Measurements from ENCODE around the gene VWA1.

The VWA1 gene

DNA sequence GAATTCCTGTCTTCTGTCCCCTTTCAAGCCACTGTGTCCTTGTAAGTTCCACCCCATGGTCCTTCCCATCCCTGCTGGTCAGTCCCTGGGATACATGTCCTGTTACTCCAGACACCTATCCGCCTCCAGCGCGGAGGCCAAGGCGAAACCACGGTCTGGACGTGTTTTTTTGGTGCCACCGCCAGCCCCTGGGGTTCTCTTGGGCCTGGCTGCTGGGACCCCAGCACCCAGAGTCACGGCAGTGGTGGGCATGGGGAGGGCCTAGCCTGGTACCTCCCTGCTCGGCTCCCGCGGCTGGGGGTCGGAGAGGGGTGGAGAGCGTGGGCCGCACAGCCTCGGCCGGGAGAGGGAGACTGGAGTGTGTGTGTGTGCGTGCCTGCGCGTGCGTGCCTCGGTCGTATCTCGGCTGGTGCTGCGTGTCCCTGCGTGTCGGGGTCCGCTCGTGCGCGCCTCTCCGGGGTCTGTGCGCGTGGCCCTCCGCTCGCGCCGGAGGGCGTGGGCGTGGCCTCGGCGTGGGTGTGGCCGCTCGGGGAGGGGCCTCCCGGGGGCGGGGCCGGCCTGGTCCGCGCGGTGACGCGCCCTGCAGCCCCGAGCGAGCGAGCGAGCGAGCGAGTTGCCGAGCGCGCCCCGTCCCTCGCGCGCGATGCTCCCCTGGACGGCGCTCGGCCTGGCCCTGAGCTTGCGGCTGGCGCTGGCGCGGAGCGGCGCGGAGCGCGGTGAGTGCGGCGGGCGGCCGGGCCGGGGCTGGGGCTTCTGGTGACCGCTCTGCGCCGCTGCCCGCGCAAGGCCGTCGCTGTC is at the start of gene VWA1:
VWA1 (plus strand) TSS at position 585 of the 798 bp plus-strand sequence; CDS start at position 644, 59 bp downstream.
- peak within 1 kb of the TSS; percentile 38 for H3K4me3 ChIP-seq (ENCODE audit: low read depth, low read length)

DNA sequence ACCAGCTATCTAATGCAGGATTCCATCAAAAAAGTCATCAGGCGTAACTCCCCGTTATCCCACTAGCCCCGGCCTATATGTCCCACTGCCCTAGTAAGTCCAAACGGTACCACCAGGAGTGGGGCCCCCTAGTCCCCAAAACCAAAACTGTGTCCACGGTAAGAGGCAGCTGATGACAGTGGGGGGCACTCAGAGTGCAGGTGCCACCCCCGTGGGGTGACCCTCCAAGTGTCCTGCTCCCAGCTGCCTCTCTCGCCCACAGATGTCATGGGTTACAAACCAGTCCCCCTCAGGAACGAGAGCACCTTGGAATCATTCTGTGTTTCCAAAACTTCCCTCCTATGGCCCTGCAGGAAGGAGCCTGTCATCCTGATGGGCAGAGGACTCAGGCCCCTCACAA is 49.6 kb upstream of the VWA1 start:
- no peak overlapping the region for H3K4me3 ChIP-seq (ENCODE audit: low read depth, low read length)

GRCh38 chr1:1387098-1388077 is 48.1 kb upstream of the VWA1 start:
- H3K4me3 ChIP-seq (ENCODE audit: low read depth, low read length) = no peak overlapping the region

DNA sequence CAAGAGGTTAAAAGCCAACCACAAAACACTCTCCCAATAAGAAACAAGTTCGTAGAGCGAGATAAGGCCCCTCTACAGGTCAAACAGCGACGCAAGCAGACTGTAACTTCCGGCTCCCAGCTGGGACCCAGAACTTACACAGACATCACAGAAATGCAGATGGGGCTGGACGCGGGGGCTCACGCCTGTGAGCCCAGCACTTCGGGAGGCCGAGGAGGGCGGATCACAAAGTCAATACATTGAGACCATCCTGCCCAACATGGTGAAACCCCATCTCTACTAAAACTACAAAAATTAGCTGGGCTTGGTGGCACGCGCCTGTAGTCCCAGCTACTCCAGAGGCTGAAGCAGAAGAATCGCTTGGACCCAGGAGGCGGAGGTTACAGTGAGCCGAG is 47.4 kb upstream of the VWA1 start:
- H3K4me3 ChIP-seq (ENCODE audit: low read depth, low read length) = no peak overlapping the region

DNA sequence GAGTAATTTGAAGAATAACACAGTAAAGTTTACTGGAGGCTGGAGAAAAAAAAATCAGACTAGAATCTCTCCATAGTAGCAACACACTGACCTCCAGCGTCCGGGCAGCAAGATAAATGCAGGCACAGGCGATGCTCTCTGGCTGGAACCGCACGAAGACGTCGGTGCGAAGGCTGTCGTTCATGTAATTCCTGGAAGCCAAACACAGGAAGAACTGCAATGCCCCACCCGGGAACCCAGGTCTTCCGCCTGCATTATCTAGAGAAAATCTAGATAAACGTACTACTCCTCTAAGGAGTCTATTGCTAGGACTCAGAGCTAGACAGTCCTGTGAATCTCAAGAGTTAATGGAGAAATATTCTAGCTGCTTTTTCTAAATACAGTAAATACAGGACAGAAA is 44.8 kb upstream of the VWA1 start:
- H3K4me3 ChIP-seq (ENCODE audit: low read depth, low read length) = no peak overlapping the region

- no peak overlapping the region for H3K4me3 ChIP-seq (ENCODE audit: low read depth, low read length)
Observed at GRCh38 chr1:1391225-1391624, 44.3 kb upstream of the VWA1 start.

DNA sequence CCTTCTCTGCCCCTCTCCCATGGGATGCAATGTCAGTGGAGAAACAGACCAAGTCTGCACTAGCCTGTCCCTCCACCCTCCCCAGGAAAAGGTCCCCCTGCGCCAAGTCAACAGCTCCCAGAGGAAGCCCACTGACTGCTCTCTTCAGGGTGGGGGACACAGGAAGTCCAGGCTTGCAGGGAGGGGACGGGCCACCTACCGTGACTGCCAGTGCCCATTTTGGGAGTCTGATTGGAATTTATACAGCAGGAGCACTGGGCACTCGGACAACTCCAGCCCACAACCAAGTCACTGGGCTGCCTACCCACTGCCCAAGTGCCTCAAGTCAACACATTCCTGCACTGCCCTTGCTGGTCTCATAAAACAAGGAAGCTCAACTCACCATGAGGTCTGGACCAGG is 42.5 kb upstream of the VWA1 start:
- no peak overlapping the region for H3K4me3 ChIP-seq (ENCODE audit: low read depth, low read length)

DNA sequence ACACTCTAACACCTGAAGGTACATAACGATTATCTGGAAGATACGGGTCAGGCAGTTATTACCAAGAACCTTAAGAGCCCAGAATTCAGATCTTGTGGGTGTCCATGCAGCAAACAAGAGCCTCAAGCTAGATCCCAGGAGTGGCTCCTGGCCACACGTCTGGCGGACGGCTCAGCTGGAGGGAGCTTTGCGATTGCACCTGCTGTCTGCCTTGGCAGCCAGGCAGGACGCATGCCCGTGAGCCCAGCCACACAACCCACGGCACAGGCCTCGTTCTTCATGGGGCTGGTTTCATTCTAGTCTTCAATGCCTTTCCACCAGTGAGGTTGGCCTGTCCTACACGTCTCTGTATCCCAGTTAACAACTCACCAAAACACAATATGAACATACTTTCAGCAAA is 42.1 kb upstream of the VWA1 start:
- H3K4me3 ChIP-seq (ENCODE audit: low read depth, low read length) = no peak overlapping the region

DNA sequence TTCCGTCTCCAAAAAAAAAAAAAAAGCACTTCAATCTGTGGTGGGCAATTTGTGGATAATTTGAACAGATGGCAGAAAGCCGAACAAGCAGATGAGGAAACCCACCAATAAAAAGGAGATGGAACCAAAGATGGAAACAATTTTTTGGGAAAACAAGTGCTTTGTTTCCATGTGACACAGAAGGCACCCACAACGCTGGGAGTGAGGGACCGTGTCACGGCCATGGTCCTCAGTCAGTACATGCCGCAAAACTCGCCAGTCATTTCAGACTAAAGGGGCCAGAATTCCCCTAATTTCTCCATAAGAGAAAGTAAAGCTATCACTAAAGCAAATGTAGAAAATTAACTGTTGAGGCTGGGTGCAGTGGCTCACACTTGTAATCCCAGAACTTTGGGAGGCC is 41.4 kb upstream of the VWA1 start:
- no peak overlapping the region for H3K4me3 ChIP-seq (ENCODE audit: low read depth, low read length)

DNA sequence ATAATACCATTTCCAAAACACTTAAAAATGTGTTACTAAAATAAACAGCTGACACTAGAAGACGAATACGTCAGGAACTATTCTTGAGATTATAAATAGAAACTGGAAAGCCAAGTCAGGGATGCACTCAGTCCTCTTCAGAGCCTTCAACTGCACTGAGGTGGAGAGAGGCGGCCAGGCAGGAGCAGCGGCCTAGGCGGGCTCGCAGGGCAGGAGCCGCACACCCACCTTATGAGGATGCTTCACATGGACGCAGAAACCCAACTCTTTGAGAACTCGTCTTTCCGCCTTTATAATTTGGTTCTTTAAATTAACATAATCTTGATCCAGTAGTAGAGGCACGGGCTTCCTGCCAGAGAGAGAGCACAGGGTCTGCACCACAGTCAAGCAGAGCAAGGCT is 40.3 kb upstream of the VWA1 start:
- no peak overlapping the region for H3K4me3 ChIP-seq (ENCODE audit: low read depth, low read length)

DNA sequence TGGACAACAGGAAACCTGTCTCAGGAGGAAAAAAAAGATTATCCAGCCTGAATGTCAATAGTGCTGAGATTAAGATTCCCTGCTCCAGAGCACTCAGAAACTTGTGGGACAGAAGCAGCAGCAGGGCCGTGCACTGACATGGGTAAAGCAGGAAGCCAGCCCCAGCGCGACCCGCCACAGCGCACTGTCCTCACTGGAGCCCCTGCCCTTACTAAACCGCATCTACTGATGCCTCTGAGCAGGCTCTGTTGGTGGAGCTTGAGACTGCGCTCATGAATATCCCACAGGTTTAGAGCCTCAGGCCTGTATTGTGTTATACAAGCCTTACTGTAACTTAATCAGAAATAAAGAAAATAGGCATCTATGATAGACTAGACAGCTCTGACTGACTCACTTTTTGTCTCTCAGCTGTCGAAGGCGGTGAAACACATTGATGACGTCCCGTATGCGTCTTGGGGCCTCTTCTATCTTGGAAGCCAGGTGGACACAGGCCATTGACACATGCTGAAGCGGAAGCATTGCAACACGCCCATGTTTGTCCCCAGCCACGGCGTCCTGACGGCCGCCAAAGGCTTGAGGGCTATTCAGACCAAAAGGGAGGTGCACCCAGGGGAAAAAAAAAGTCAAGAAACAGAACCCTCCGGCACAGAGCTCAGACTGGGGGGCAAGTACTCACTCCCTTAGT is 37.5 kb upstream of the VWA1 start:
- peak overlapping the region; percentile 94 for H3K4me3 ChIP-seq (ENCODE audit: low read depth, low read length)

- peak overlapping the region; percentile 94 for H3K4me3 ChIP-seq (ENCODE audit: low read depth, low read length)
Observed at GRCh38 chr1:1398677-1399186, 36.8 kb upstream of the VWA1 start.

GRCh38 chr1:1399187-1399871 is 36.2 kb upstream of the VWA1 start, which contains the start of gene CCNL2:
CCNL2 (minus strand) TSS chr1:1399335; CDS start chr1:1399306, 29 bp downstream.
- peak within 1 kb of the TSS; percentile 97 for H3K4me3 ChIP-seq (ENCODE audit: low read depth, low read length)

- H3K4me3 ChIP-seq (ENCODE audit: low read depth, low read length) = peak overlapping the region; percentile 97
Observed at GRCh38 chr1:1399872-1400575, 35.5 kb upstream of the VWA1 start.

DNA sequence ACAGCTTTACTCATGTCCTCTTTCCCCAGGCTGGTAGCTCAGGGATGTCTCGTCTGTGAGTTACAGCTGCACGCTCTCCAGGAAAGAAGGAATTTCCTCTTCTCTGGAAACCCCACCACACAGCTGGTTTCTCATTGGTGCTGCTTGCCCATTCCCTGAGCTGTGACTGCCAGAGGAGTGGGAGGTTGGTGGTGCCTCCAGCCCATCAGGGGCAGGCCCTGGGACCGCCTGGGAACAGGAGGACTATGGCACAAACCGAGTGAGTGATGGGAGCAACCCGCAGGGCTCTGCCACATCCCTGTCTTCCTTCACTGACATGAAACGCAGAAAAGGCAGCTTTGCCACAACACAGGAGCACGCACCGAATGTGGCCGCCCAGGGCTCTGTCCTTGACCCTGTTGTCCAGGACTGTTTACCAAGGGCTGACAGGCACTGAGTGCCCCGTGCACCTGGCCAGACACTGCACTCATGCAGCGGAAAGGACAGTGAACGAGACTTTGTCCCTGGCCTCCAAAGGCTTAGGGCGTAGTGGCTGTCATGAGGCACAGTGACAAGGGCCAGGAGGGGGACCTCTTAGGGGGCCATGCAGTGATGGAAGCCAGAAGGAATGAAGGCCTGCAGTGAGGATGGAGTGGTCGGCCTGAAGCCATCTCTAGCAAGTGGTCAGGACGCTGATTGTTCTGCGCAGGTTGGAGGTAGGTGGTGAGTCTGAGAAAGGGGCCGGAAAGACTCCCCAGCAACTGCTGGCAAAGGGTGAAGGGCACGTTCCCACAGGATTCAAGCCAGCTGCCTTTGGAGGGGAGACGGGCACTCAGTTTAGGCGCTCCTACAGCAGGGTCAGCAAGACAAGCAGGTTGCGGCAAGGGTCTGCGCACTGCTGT is 34.7 kb upstream of the VWA1 start:
- peak overlapping the region; percentile 97 for H3K4me3 ChIP-seq (ENCODE audit: low read depth, low read length)

DNA sequence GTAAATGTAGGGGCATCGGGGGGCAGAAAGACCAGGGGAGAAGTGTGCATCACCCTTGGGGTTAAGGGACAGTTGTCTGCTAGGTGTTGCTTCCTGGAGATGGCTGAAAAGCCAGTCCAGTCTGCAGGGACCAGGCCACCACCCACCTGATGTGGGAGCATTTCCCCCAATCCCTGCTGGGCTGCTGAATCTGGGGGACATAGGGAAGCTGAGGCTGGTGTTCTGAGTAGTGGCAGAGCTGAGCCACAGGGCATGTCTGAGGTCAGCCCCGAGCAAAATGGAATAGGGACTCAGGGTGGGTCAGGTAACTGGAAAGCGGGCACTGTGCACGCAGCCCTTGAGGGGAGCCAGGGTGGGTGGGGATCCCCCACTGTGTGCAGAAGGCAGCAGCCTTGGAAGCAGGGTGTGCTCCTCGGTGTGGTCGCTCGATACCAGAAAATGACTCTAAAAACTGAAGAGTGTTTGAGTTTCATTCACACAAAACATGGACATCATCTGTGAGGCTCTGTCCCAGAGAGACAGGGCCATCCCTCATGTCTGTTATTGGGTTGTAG is 34.0 kb upstream of the VWA1 start:
- no peak overlapping the region for H3K4me3 ChIP-seq (ENCODE audit: low read depth, low read length)

DNA sequence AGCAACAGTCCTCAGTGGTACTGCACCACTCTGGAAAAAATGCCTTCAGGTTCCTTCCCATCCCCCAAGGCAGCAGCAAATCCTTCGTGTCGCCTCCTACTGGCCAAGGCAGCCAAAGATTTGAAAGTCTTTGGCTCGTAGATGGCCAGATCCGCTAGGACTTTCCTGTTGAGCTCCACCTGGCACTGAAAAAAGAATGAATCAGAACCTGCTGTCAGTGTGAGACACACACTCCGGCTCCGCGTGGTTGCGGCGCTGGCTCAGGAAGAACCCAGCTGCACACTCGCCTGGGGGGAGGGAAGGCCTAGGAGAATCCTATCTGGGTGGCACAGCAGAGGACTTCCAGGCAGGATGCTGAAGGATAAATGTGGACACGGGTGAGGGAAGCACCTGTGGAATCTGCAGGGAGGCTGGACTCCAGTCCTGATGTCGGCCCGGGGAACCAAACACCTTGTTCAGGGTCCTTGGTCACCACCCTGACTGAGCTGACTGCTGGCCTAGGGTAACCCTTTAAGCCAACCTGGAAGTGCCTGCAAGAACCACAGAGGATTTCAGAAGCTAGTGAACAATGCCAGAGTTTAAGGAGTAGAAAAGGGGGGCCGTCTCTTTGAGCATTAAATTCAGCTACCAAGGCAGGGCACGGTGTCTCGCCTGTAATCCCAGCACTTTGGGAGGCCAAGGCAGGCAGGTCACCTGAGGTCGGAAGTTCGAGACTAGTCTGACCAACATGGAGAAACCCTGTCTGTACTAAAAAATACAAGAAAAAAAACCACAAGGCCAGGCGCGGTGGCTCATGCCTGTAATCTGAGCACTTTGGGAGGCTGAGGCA is 33.2 kb upstream of the VWA1 start:
- H3K4me3 ChIP-seq (ENCODE audit: low read depth, low read length) = no peak overlapping the region
